Activated CD4-positive, alpha-beta T cell treated with anti-CD3 and anti-CD28 coated beads, Interleukin-2, amount 10 ng/mL, durations not matched to agents 24 days and 14 days (primary cell): Measurements from ENCODE around the gene MIEF1. TPM values are rescaled to one million over a fixed set of nuclear protein-coding genes. Genes with fewer than 3 reads are reported as not detected.

Experiments
- DNase-seq: peaks from one replicate; pipeline ENCODE4 v3.0.0; 2022
- H3K27ac Mint-ChIP-seq: one replicate; pipeline ENCODE4 v1.8.0; 2022; ENCODE audit warnings: mild to moderate bottlenecking, mixed read lengths
- H3K27me3 Mint-ChIP-seq: one replicate; pipeline ENCODE4 v1.8.0; 2022; ENCODE audit warnings: mixed read lengths
- H3K36me3 Mint-ChIP-seq: one replicate; pipeline ENCODE4 v1.8.0; 2022; ENCODE audit warnings: low read depth, mild to moderate bottlenecking, mixed read lengths
- H3K4me1 Mint-ChIP-seq: one replicate; pipeline ENCODE4 v1.8.0; 2021; ENCODE audit warnings: mixed read lengths
- H3K4me3 Mint-ChIP-seq: one replicate; pipeline ENCODE4 v1.8.0; 2022; ENCODE audit warnings: mild to moderate bottlenecking, moderate library complexity, mixed read lengths
- H3K9me3 Mint-ChIP-seq: one replicate; pipeline ENCODE4 v1.8.0; 2021; ENCODE audit warnings: mixed read lengths
- intact Hi-C: fragments of 100-400 bp; cut with micrococcal nuclease; formaldehyde crosslinking; loops from one replicate; pipeline ENCODE4 v1.15.1; 2023
- total RNA-seq: library from RNA; stranded (reverse); gene quantifications from 2 replicates; pipeline ENCODE4 v1.2.3, GENCODE V29; 2022

MIEF1 gene
- total RNA-seq, 1 donor from 2014 or later, result 54.8 TPM

GRCh38 chr22:39528681-39529486, 26.8 kb downstream of the MIEF1 start:
- DNase-seq, result peak; percentile 97
- H3K36me3 Mint-ChIP-seq, result peaks cover 68% of the 10 kb centered on the region
- no peaks in the 10 kb centered on the region for H3K9me3 Mint-ChIP-seq
- H3K4me1 Mint-ChIP-seq, result peaks cover 72% of the 10 kb centered on the region
- peak overlapping the region; percentile 53 for H3K27ac Mint-ChIP-seq
- H3K4me3 Mint-ChIP-seq, result peak overlapping the region; percentile 97
- H3K27me3 Mint-ChIP-seq, result peaks cover 3% of the 10 kb centered on the region
- intact Hi-C loops, result loop anchor here (1.0 to 10.0 kb wide), 2 partner anchors 36 to 1756 kb away; partner anchors contain the start of gene RANGAP1

GRCh38 chr22:39529487-39529851, 27.4 kb downstream of the MIEF1 start:
- Mint-ChIP-seq H3K4me3 (peak overlapping the region; percentile 97), H3K9me3 (no peaks in the 10 kb centered on the region)

GRCh38 chr22:39530116-39530515, 28.0 kb downstream of the MIEF1 start:
- H3K27ac Mint-ChIP-seq, result peak overlapping the region; percentile 46
- intact Hi-C loops, result loop anchor here (1.0 to 5.0 kb wide), 3 partner anchors 34 to 412 kb away; partner anchors contain the start of gene GRAP2
- H3K9me3 Mint-ChIP-seq, result no peaks in the 10 kb centered on the region
- DNase-seq, result no peak
- peaks cover 56% of the 10 kb centered on the region for H3K36me3 Mint-ChIP-seq
- H3K27me3 Mint-ChIP-seq, result peaks cover 3% of the 10 kb centered on the region
- H3K4me1 Mint-ChIP-seq, result peaks cover 67% of the 10 kb centered on the region
- H3K4me3 Mint-ChIP-seq, result peak overlapping the region; percentile 97

More at GRCh38 chr22:39529487-39529851, 27.4 kb downstream of the MIEF1 start:
- intact Hi-C loops, result loop anchor here (1.0 to 10.0 kb wide), 2 partner anchors 36 to 1755 kb away; partner anchors contain the start of gene RANGAP1
- peaks cover 72% of the 10 kb centered on the region for H3K4me1 Mint-ChIP-seq
- H3K27me3 Mint-ChIP-seq, result peaks cover 3% of the 10 kb centered on the region
- DNase-seq, result no peak
- peaks cover 62% of the 10 kb centered on the region for H3K36me3 Mint-ChIP-seq
- H3K27ac Mint-ChIP-seq, result peak overlapping the region; percentile 46

GRCh38 chr22:39530692-39531331, 28.7 kb downstream of the MIEF1 start:
- H3K36me3 Mint-ChIP-seq, result peaks cover 50% of the 10 kb centered on the region
- H3K4me3 Mint-ChIP-seq, result peak overlapping the region; percentile 97
- peak; percentile 73 for DNase-seq
- H3K9me3 Mint-ChIP-seq, result no peaks in the 10 kb centered on the region
- H3K4me1 Mint-ChIP-seq, result peaks cover 61% of the 10 kb centered on the region
- intact Hi-C loops, result loop anchor here (1.0 to 5.0 kb wide), 3 partner anchors 35 to 411 kb away; partner anchors contain the start of gene GRAP2
- H3K27me3 Mint-ChIP-seq, result peaks cover 3% of the 10 kb centered on the region
- peak overlapping the region; percentile 50 for H3K27ac Mint-ChIP-seq

- Mint-ChIP-seq H3K27ac (peak within 1 kb of the TSS; percentile 91), H3K27me3 (peaks cover 3% of the 10 kb centered on the region), H3K4me3 (peak within 1 kb of the TSS; percentile 97), H3K9me3 (no peaks in the 10 kb centered on the region), H3K36me3 (peaks cover 42% of the 10 kb centered on the region), H3K4me1 (peaks cover 50% of the 10 kb centered on the region)
- DNase-seq, result peak; percentile 100
- intact Hi-C loops, result loop anchor here (1.0 to 5.0 kb wide), 7 partner anchors 12 to 814 kb away; partner anchors contain the start of genes ADSL, ATF4, GRAP2 and MIEF1
Observed at GRCh38 chr22:39532215-39533073, 30.4 kb downstream of the MIEF1 start, which contains the start of gene RPS19BP1. RPS19BP1 (minus strand) TSS chr22:39532748; CDS start chr22:39532738, 10 bp downstream.

- Mint-ChIP-seq H3K9me3 (no peaks in the 10 kb centered on the region), H3K27me3 (peaks cover 3% of the 10 kb centered on the region), H3K4me3 (peak overlapping the region; percentile 29), H3K36me3 (peaks cover 30% of the 10 kb centered on the region), H3K4me1 (peaks cover 40% of the 10 kb centered on the region), H3K27ac (no peak overlapping the region)
- DNase-seq, result no peak
- intact Hi-C loops, result loop anchor here (1.0 to 5.0 kb wide), 4 partner anchors 368 to 502 kb away; partner anchors contain the start of gene GRAP2
Observed at GRCh38 chr22:39534092-39534506, 32.0 kb downstream of the MIEF1 start.

- intact Hi-C loops, result loop anchor here (1.0 to 5.0 kb wide), 4 partner anchors 368 to 502 kb away; partner anchors contain the start of gene GRAP2
- peaks cover 3% of the 10 kb centered on the region for H3K27me3 Mint-ChIP-seq
- H3K9me3 Mint-ChIP-seq, result no peaks in the 10 kb centered on the region
- no peak overlapping the region for H3K27ac Mint-ChIP-seq
- peaks cover 35% of the 10 kb centered on the region for H3K4me1 Mint-ChIP-seq
- peak overlapping the region; percentile 29 for H3K4me3 Mint-ChIP-seq
- DNase-seq, result peak; percentile 95
- peaks cover 24% of the 10 kb centered on the region for H3K36me3 Mint-ChIP-seq
Observed at GRCh38 chr22:39534591-39535356, 32.7 kb downstream of the MIEF1 start.

GRCh38 chr22:39535357-39535725, 33.3 kb downstream of the MIEF1 start:
- Mint-ChIP-seq H3K4me1 (peaks cover 31% of the 10 kb centered on the region), H3K4me3 (no peak overlapping the region), H3K9me3 (no peaks in the 10 kb centered on the region), H3K27ac (no peak overlapping the region), H3K36me3 (peaks cover 18% of the 10 kb centered on the region), H3K27me3 (peaks cover 6% of the 10 kb centered on the region)
- no peak for DNase-seq
- intact Hi-C loops, result no loop called here

- DNase-seq, result no peak
- intact Hi-C loops, result no loop called here
- H3K4me3 Mint-ChIP-seq, result no peak overlapping the region
- H3K27me3 Mint-ChIP-seq, result peaks cover 8% of the 10 kb centered on the region
- H3K4me1 Mint-ChIP-seq, result peaks cover 26% of the 10 kb centered on the region
- H3K36me3 Mint-ChIP-seq, result peaks cover 12% of the 10 kb centered on the region
- H3K27ac Mint-ChIP-seq, result no peak overlapping the region
- H3K9me3 Mint-ChIP-seq, result no peaks in the 10 kb centered on the region
Observed at GRCh38 chr22:39535831-39536449, 33.9 kb downstream of the MIEF1 start.

GRCh38 chr22:39536711-39537110, 34.6 kb downstream of the MIEF1 start:
- Mint-ChIP-seq H3K9me3 (no peaks in the 10 kb centered on the region), H3K4me1 (peaks cover 18% of the 10 kb centered on the region), H3K27ac (no peak overlapping the region), H3K4me3 (no peak overlapping the region), H3K36me3 (peaks cover 7% of the 10 kb centered on the region), H3K27me3 (peaks cover 8% of the 10 kb centered on the region)
- DNase-seq, result no peak
- intact Hi-C loops, result no loop called here

- H3K36me3 Mint-ChIP-seq, result no peaks in the 10 kb centered on the region
- intact Hi-C loops, result no loop called here
- no peak overlapping the region for H3K27ac Mint-ChIP-seq
- H3K9me3 Mint-ChIP-seq, result no peaks in the 10 kb centered on the region
- peaks cover 8% of the 10 kb centered on the region for H3K4me1 Mint-ChIP-seq
- no peak for DNase-seq
- peaks cover 8% of the 10 kb centered on the region for H3K27me3 Mint-ChIP-seq
- H3K4me3 Mint-ChIP-seq, result no peak overlapping the region
Observed at GRCh38 chr22:39537975-39538374, 35.9 kb downstream of the MIEF1 start.

- Mint-ChIP-seq H3K4me1 (peaks cover 13% of the 10 kb centered on the region), H3K4me3 (no peak overlapping the region), H3K9me3 (no peaks in the 10 kb centered on the region), H3K36me3 (no peaks in the 10 kb centered on the region), H3K27ac (no peak overlapping the region), H3K27me3 (peaks cover 32% of the 10 kb centered on the region)
- intact Hi-C loops, result no loop called here
- DNase-seq, result peak; percentile 77
Observed at GRCh38 chr22:39543095-39543494, 41.0 kb downstream of the MIEF1 start.
